HG03354 (cell line): ENCODE measurements around the gene BOD1L1.

Source experiments
- ATAC-seq: cut with Tn5 transposase; IDR thresholded peaks from one replicate; pipeline ENCODE4 v1.9.1; 2021; ENCODE audit warnings: mild to moderate bottlenecking; ENCODE audit not compliant: unreplicated experiment, poor library complexity, severe bottlenecking

Gene BOD1L1

DNA sequence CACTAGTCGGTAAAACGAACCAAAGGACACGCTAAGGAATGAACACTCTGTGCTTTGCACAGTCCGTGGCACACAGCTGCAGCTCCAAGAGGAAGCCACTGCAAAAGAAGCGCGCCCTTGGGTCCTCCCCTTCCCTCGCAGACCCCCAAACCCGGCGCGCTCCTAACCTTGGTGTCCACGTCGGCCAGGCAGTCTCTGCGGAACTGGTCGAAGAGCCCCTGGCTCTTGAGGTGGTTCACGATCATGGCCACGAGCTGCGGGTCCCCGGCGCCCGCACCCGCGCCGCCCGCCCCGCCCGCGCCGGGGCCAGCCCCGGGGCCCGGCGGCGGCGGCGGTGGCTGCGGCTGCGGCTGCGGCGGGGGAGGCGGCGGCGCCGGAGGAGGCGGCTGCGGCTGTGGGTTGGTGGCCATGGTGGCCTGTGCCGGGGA is 333 bp downstream of the BOD1L1 start:
- peak; percentile 63 for ATAC-seq

DNA sequence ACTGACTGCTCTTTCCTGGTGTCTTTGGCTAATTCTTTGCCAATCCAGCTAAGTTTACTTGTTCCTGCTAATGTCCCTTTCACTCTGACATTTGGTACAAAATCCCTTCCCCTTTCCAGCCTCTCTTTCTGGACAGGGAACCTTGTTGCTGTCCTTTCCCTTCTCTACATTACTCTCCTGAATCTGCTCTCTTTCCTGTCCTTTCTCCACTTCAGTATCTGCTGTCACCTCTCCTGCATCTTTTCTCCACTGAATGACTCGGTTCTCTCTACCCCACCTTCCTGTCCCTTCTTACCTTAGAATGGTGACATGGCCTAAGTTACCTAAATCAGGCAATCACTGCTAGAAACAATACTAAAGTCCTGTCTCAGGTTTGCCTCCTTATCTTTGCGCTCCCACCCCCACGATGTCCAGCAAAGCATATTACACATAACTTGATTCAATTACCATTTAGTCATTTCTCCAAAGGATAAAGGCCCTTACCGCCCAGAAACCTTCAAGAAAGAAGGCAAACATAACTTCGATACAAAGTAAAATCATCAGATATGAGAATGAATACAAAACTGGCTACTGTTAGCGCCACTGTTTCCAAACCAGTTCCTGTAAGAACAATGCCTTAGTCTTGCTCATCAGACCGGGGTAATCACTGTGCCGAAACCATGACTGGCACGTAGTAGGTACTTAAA is 890 bp downstream of the BOD1L1 start:
- ATAC-seq: no peak

DNA sequence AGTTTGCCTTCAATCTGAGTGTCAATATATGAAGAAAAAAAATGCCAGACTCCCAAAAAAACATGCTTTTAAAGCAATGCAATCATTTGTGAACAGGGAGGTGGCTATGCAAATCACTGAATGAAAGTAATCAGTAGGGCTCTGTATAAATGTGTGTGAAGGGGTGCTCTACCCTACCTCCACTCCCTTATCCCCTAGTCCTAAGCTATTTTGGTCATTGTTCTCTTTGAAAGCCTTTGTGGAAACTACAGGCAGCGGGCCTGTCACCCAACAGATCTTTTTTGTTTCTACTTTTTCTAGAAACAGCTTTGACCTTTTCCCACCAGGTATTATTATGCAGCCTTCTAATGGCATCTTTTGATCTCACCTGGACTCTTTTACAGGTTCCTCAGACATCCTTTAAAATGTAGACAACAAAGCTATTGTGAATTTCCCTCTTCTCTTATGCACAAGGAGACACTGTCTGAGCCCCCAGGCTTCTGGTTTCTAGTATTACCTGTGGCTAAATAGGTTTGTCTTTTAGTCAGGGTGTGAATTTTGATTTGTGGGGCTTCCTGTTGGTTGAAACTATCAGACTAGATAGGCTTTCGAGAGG is 9.2 kb downstream of the BOD1L1 start:
- ATAC-seq: no peak

DNA sequence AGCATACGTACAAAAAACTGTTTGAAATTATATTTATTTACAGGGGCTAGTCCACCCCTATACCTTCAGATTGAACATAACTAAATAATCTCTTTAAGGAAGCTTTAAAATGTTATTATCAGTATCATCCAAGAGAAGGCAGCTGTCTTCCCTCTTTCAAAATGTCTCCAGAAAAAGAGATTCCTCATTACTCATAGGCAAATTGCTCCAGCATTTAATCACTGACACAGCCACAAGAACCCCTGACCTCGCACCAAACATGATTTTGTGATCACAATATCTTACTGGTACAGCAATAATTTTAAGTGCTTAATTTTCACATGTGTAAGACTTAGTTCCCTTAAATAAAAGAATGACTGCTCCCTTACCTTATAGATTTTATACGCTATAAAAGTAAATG is 9.7 kb downstream of the BOD1L1 start:
- ATAC-seq: no peak

DNA sequence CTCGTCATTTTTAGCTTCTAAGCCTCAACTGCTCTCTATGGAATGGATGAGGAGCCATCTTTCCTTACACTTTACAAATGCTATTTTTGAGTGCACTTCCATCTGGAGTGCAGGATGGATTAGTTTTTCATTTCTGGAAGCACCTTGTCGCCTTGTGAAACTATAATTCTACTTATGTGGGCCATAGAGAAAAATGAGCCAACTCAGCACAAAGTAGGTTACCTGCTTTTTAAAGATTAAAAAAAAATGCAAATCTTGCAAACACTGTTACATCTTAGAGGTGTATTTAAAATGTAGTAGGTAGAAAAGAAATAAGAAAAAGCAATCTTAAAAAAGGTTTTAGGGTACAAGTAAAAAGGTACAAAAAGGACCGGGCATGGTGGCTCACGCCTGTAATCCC is 10.9 kb downstream of the BOD1L1 start:
- no peak for ATAC-seq

DNA sequence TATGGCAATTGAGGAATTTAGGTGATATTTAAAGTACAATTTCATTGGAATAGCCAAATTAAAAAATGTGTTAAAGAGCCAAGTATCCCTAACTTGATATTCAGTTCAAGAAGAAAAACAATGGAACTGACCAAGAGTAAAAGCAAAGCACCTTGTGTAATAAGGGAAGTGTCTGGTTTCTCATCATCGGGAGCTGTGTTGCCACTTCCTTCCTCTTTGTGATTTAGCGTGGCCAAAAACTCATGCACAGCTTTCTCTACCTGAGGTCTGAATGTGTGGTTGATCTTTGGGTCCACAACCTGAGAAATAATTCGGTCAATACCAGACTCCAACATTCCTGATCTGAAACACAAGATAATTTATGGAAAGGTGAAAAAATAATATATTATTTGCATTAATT is 12.4 kb downstream of the BOD1L1 start:
- ATAC-seq: peak; percentile 48

DNA sequence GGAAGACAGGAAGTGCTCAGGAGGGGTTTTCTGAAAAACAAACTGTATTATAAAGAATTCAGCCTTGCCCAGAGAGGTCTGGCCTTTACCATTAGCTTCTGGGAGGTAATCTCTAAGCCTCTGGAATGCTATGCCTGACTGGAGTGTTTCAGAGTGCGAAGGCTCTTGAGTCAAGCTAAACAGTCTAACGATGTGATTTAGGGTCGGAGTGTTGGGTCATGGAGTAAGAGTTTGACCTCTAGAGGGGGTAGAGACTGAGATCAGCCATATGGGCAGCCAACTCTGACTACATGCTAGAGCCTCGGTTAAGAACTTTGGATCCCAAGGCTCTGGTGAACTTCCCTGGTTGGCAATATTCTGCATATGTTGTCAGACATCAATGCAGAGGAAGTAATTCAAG is 15.0 kb downstream of the BOD1L1 start:
- no peak for ATAC-seq

DNA sequence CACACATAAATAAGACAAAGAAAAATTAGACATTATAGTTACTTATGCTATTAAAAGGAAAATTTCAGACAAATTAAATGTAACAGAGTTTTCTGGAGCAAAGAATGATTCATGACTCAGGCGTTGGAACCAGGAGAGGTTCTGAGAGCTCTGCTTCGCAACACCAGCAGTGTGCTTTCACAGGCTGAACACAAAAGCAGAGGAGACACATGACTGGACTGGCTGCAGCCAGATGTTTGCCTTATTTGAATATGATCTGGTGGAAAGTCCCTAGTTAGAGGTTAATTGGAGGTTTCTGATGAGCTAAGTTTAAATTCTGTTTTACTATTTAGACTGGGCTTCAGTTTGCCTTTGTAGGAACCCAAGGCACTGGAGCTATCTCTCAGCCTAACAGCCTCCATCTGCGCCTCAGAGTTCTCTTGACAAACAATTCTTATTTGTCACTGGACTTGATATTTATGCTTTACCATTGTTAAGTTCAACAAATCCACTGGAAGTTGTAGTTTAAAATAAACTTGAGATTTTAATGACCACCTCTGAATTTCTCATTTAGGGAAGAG is 16.2 kb downstream of the BOD1L1 start:
- peak; percentile 99 for ATAC-seq

DNA sequence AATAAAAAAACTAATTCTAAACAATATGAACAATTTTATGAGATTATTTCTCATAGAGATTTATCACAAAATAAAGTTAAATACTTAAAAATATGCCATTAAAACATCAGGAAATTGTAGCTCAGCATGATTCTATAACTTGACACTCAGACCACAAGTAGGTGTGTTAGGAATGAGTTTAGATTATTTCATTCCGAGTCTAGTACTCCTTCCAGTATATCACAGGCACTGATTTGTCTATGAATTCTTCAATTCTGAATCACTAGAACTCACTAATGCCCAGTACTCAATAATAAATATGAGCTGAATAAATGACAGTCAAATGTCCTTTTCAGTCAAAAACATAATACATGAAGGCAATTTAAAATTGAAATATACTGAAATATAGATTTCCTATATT is 22.2 kb downstream of the BOD1L1 start:
- ATAC-seq: no peak

DNA sequence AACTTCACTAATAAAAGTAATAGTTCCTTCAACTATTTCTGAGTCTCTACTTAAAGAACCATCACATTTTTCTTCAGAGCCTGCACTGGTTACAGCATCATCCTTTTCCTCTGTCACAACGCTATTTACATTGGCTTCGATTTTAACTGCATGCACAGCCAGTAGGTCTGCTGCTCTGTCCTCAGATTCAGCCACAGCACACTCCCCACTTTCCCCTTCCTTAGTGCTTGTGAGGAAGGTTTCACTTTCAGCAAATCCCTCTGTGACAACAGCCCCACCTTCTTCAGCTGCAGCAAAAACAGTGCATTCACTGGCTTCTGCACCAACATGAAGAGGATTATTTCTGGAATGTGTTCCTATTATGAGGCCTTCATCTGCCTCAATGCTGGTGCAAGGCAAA is 25.7 kb downstream of the BOD1L1 start:
- peak; percentile 22 for ATAC-seq

DNA sequence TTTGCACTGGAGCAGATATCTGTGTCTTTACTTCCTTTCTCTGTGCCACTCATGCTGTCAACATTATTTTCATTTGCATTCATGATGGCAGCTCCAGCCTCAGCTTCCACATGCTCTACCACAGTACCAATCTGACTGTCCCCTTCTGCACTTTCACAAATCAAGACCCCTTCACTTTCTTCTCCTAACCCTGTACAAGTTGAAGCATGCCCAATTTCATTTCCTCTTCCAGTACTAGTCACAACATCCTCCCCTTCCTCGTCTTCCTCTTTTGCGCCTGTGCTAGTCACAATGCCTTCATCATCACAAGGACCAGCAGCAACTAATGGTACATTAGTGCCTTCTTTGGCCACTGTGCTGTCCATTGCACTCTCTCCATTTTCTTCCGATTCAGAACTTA is 26.5 kb downstream of the BOD1L1 start:
- peak; percentile 65 for ATAC-seq

DNA sequence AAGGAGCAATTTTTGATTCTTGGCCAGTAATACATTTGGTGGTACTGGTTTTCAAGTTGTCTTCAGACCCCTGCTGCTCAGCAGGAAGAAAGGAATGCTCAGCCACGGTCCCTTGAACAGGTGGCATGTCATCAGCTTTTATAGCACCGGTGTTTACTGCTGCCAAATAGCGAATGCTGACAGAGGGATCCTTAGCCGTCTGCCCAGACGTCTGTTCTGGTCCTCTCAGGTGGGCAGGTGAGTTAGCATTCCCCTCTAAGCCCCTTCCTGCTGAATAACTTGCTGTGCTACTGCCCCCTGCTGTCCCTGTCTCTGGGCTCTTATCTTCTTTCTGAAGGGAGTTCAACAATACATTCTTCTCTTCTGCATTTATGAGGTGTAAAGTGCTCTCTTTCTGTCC is 28.4 kb downstream of the BOD1L1 start:
- ATAC-seq: no peak

DNA sequence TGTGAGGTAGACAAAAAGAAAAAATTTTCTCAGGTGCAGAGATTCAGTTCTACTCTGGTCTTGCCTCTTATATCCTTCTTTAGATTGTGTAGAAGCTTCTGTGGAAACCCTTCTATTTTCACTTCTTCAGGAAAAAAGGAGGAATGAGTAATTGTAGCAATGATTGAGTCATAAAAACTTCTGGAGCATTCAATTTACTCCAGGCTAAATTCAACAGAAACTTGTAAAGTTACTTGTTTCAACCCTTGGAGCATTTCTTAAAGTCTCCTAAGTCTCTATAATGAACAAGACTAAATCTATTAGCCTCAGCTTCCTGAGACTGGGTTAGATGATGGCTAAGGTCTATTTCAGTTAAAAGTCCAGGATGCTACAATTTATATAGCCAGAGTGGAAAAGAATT is 29.9 kb downstream of the BOD1L1 start:
- ATAC-seq: no peak

DNA sequence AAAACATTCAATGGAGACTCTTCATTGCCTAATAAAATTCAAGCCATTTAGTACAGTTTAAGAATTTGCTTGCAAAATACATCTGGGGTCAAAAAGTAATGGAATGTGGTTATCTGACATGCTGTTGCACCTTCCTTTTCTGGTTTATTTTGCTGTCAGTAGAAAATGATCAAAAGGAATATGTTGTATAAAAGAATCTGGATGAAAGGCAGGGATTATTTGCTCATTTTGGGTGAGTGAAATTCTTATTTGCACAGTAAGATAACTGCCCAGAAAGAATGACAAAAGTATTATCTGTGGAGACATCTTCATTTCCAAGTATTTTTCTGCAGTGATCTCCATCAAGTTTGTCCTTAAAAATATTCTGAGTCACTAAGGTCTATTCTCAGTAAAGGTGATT is 30.4 kb downstream of the BOD1L1 start:
- ATAC-seq: no peak

DNA sequence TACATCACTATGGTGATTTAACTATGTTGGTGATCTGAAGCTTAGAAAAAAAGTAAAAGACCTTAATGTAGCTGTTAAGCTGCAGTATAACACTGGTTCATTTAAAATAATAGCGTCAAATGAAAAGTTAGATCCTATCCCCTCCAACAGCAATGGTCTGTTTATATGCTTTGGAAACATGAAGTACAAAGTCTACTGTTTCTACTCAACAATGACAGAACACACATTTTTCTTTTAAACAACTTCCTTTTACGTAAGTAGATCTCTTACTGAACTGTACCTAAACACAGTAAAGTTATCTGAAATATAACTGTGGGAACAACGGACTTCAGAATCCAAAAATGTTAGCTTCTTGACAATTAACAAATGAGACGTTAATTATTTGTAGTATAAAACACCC is 35.3 kb downstream of the BOD1L1 start:
- ATAC-seq: no peak

DNA sequence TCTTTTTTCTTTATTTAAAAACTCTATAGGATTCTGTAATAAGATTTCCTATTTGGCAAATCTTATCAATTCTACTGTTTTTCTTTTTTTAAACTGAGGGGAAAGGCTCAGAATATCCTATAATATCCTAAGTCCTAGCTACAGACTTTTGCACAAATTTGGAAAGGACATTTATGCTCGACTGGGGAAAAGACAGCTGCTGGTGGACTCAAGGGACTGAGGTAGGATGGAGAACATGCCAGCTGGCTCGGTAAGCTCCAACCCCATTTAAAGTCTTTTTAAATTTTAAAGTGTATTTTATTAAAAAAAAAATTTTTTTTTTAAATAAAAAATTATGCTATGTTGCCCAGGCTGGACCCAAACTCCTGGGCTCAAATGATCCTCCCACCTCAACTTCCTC is 36.8 kb downstream of the BOD1L1 start:
- no peak for ATAC-seq

DNA sequence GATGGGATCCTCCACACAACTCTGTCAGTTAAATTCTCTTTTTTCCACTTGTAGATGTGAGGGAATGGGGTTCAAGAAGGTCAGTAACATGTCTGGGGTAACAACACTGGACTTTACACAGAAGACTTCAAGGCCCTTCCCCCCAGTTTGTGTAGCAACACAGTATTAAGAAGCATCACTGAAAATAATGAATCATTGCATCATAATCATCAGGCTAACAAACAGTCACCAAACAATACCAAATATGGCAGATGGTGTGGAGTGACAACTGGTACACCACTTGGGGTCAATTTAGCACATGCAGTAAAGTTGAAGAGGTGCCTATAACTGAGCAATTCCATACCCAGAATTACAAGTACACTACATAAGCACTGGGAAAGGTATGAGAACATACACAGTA is 38.6 kb downstream of the BOD1L1 start:
- no peak for ATAC-seq

DNA sequence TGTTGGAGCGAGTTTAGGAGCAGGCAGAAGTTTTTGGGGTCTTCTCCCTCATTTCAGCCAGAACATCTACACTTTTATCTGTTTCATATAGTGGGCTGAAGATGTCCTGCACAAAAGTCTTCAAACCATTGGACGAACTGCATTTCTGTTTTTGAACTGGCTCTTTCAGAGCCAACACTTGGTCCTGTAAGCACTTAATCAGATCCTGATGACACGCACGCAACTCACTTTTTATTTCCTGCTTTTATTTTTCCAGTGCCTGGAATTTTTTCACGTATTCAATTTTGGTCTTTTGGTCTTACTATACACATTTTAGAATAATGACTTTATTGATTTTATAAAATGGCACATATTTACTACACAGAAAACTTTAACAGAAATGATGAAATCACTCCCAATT is 43.0 kb downstream of the BOD1L1 start:
- no peak for ATAC-seq

DNA sequence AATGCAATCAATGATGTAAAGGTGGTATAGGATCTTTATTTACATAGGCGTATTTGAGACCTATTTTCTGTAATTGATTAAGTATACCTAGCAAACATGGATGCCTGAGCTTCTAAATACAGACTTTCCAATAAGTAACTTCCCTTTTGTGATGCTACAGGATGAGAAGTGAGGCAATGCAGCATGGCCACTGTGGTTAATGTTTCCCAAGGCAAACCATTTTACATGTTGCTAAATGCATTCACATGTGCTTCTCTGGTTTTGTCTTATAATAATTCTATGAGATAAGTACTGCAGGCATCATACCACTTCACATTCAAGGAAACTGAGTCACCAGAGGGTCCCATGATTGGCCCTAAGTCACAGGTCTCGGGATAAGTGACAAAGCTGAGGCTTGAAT is 47.5 kb downstream of the BOD1L1 start:
- ATAC-seq: no peak

DNA sequence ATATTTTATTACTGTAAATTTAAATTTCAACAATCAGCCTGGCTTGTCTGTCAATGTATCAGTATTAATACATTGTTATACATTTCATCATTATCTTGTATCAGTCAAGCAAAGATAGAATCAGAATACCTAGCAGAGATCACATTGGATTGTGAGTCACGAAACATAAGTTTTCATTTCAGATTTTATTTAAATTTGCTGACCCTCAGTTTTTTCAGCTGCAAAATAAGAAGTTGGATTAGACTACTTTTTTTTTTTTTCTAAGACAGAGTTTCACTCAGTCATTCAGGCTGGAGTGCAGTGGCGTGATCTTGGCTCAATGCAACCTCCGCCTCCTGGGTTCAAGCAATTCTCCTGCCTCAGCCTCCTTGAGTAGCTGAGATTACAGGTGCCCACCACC is 49.9 kb downstream of the BOD1L1 start:
- ATAC-seq: no peak

DNA sequence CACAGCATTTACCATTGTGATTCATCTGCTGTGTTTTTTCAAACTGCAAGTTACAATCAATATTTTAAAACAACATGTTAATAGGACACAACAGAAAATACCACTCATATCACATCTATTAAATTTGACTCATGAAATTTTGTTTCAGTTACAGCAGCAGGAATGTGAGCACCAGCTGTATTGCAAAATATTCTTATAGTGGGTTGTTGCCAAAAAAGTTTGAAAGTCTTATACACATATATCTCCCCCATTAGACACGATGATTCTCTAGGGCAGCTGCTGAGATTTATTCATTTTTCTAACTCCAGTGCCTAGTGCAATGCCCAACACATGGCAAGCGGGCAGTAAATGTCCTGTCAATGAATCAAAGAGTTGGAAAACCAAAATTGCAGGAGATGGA is 56.6 kb downstream of the BOD1L1 start:
- no peak for ATAC-seq

DNA sequence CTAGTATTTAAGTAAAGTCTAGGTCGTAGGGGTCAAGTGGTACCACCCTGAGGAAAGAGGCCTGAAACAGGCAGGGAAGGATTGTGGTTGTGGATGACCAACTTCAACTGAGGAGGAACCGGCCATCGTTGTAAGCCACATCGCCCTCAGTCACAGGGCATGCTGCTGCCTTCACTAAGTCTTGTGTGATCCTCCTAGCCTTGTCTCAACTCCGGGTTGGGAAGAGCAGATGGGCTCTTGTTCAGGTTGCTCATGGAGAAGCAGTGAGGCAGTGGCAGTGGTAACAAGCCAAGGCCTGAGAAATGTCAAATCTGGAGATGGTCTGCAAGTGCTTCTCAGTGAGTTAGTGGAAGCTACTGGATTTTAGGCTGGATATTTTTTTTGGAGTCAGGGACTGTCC is 60.4 kb downstream of the BOD1L1 start:
- ATAC-seq: no peak
